H9 (cell line): Measurements from ENCODE around the gene ATP8A2. TPM values are rescaled to one million over a fixed set of nuclear protein-coding genes. Genes with fewer than 3 reads are reported as not detected.

Experiments
- DNase-seq: peaks from one replicate; pipeline ENCODE4 v3.0.0-alpha.2; 2017
- H2AFZ ChIP-seq: one replicate; pipeline ENCODE4 v1.6.1; 2013; ENCODE audit warnings: mild to moderate bottlenecking, low read length, control low read depth, moderate library complexity
- H2AK5ac ChIP-seq: 2 replicates; pipeline ENCODE4 v1.6.1; 2013; ENCODE audit warnings: low read length, control low read depth, mixed read lengths; ENCODE audit not compliant: insufficient read length
- H2BK120ac ChIP-seq: one replicate; pipeline ENCODE4 v1.6.1; 2013; ENCODE audit warnings: low read depth, mild to moderate bottlenecking, low read length, control low read depth, inconsistent platforms; ENCODE audit not compliant: poor library complexity, severe bottlenecking
- H2BK12ac ChIP-seq: 2 replicates; pipeline ENCODE4 v1.6.1; 2013; ENCODE audit warnings: low read length, control low read depth, mixed read lengths, low read depth; ENCODE audit not compliant: insufficient read length
- H2BK15ac ChIP-seq: 2 replicates; pipeline ENCODE4 v1.6.1; 2013; ENCODE audit warnings: low read depth, low read length, control low read depth
- H2BK20ac ChIP-seq: one replicate; pipeline ENCODE4 v1.6.1; 2013; ENCODE audit warnings: low read depth, mild to moderate bottlenecking, low read length, control low read depth, inconsistent platforms; ENCODE audit not compliant: poor library complexity, severe bottlenecking
- H2BK5ac ChIP-seq: 2 replicates; pipeline ENCODE4 v1.6.1; 2013; ENCODE audit warnings: low read length, control low read depth, mixed read lengths; ENCODE audit not compliant: insufficient read length
- H3K14ac ChIP-seq: 2 replicates; pipeline ENCODE4 v1.6.1; 2013; ENCODE audit warnings: low read length, control low read depth; ENCODE audit not compliant: insufficient read depth
- H3K18ac ChIP-seq: 2 replicates; pipeline ENCODE4 v1.6.1; 2013; ENCODE audit warnings: low read depth, mild to moderate bottlenecking, mixed read lengths, low read length, control low read depth; ENCODE audit not compliant: insufficient read length
- H3K23ac ChIP-seq: 2 replicates; pipeline ENCODE4 v1.6.1; 2013; ENCODE audit warnings: low read length, control low read depth, mixed read lengths, low read depth; ENCODE audit not compliant: insufficient read length
- H3K23me2 ChIP-seq: 2 replicates; pipeline ENCODE4 v1.6.1; 2013; ENCODE audit warnings: low read depth, mild to moderate bottlenecking, mixed read lengths, low read length, control low read depth; ENCODE audit not compliant: insufficient read length, poor library complexity, severe bottlenecking
- H3K27ac ChIP-seq: 2 replicates; pipeline ENCODE4 v1.5.1; 2013; ENCODE audit warnings: low read length, control low read depth, mixed read lengths, low read depth; ENCODE audit not compliant: insufficient read length
- H3K27me3 ChIP-seq: 2 replicates; pipeline ENCODE4 v1.6.1; 2013; ENCODE audit warnings: low read length, control low read depth, inconsistent platforms; ENCODE audit not compliant: insufficient read depth
- H3K4ac ChIP-seq: 2 replicates; pipeline ENCODE4 v1.6.1; 2013; ENCODE audit warnings: low read depth, mild to moderate bottlenecking, control low read depth, inconsistent platforms, low read length, moderate library complexity
- H3K4me1 ChIP-seq: 2 replicates; pipeline ENCODE4 v1.6.1; 2013; ENCODE audit warnings: low read length, control low read depth, inconsistent platforms; ENCODE audit not compliant: insufficient read depth
- H3K4me2 ChIP-seq: 2 replicates; pipeline ENCODE4 v1.6.1; 2013; ENCODE audit warnings: low read length, control low read depth, mixed read lengths; ENCODE audit not compliant: insufficient read length, insufficient read depth
- H3K56ac ChIP-seq: 2 replicates; pipeline ENCODE4 v1.6.1; 2013; ENCODE audit warnings: low read depth, mild to moderate bottlenecking, mixed read lengths, low read length, control low read depth; ENCODE audit not compliant: insufficient read length
- H3K79me1 ChIP-seq: 2 replicates; pipeline ENCODE4 v1.6.1; 2013; ENCODE audit warnings: low read depth, mild to moderate bottlenecking, moderate library complexity, low read length, control low read depth, inconsistent platforms; ENCODE audit not compliant: insufficient read depth, poor library complexity, severe bottlenecking
- H3K79me2 ChIP-seq: 2 replicates; pipeline ENCODE4 v1.6.1; 2013; ENCODE audit warnings: low read length, control low read depth, inconsistent platforms; ENCODE audit not compliant: insufficient read depth
- H3K9ac ChIP-seq: 2 replicates; pipeline ENCODE4 v1.6.1; 2013; ENCODE audit warnings: low read length, control low read depth, mixed read lengths; ENCODE audit not compliant: insufficient read length; ENCODE audit errors: extremely low read depth
- H3K9me3 ChIP-seq: one replicate; pipeline ENCODE4 v1.6.1; 2013; ENCODE audit warnings: low read depth, low read length, inconsistent platforms; ENCODE audit not compliant: control insufficient read depth
- H3T11ph ChIP-seq: one replicate; pipeline ENCODE4 v1.6.1; 2013; ENCODE audit warnings: mild to moderate bottlenecking, low read length, control low read depth, inconsistent platforms
- H4K20me1 ChIP-seq: one replicate; pipeline ENCODE4 v1.6.1; 2013; ENCODE audit not compliant: control insufficient read depth, insufficient read length, insufficient read depth
- H4K5ac ChIP-seq: 2 replicates; pipeline ENCODE4 v1.6.1; 2013; ENCODE audit warnings: low read depth, mild to moderate bottlenecking, mixed read lengths, low read length, control low read depth; ENCODE audit not compliant: insufficient read length
- H4K8ac ChIP-seq: replicated peaks from 2 replicates; pipeline ENCODE4 v1.6.1; 2013; ENCODE audit warnings: low read length, control low read depth, mixed read lengths, low read depth; ENCODE audit not compliant: insufficient read length
- H4K91ac ChIP-seq: 2 replicates; pipeline ENCODE4 v1.6.1; 2013; ENCODE audit warnings: low read depth, mild to moderate bottlenecking, moderate library complexity, mixed read lengths, low read length, control low read depth; ENCODE audit not compliant: insufficient read length
- H3K27ac Mint-ChIP-seq, 3 experiments: 2 replicates in 2 of 3; 3 replicates in 1 of 3; pipeline ENCODE4 v1.8.0; 2020 to 2021; ENCODE audit warnings: mixed read lengths in 3 of 3, mild to moderate bottlenecking in 1 of 3, moderate library complexity in 1 of 3
- H3K27me3 Mint-ChIP-seq: 2 replicates; pipeline ENCODE4 v1.8.0; 2021; ENCODE audit warnings: low read depth, mild to moderate bottlenecking, moderate library complexity, mixed read lengths
- H3K36me3 Mint-ChIP-seq, 3 experiments: 2 replicates in 2 of 3; 3 replicates in 1 of 3; pipeline ENCODE4 v1.8.0; 2020 to 2021; ENCODE audit warnings: low read depth in 3 of 3, mixed read lengths in 3 of 3; ENCODE audit not compliant: insufficient read depth in 1 of 3
- H3K4me1 Mint-ChIP-seq, 2 experiments: 2 replicates each; pipeline ENCODE4 v1.8.0; 2020; ENCODE audit warnings: mixed read lengths in 2 of 2
- H3K4me3 Mint-ChIP-seq, 2 experiments: 2 replicates in 1 of 2; 3 replicates in 1 of 2; pipeline ENCODE4 v1.8.0; 2020 to 2021; ENCODE audit warnings: mild to moderate bottlenecking in 2 of 2, mixed read lengths in 2 of 2, moderate library complexity in 1 of 2
- H3K9me3 Mint-ChIP-seq, 2 experiments: 2 replicates in 1 of 2; 3 replicates in 1 of 2; pipeline ENCODE4 v1.8.0; 2020; ENCODE audit warnings: mild to moderate bottlenecking in 2 of 2, mixed read lengths in 2 of 2, moderate library complexity in 1 of 2
- WGBS: extraction: QIAGEN DNeasy Blood & Tissue Kit; methylation state at CpG from one replicate; pipeline ENCODE4 v1.1.7; 2013; ENCODE audit warnings: missing lambda C conversion rate, low lambda C conversion rate, mixed read lengths; ENCODE audit not compliant: insufficient read length; ENCODE audit errors: extremely low coverage; 5-methylcytosine and 5-hydroxymethylcytosine counted together
- total RNA-seq: library from RNA; stranded (reverse); gene quantifications from 2 replicates; pipeline ENCODE4 v1.2.1, GENCODE V29; 2021
- TF ChIP-seq, protein P1 (sequence below): fragments of 200-600 bp; sonication (generic); conservative IDR thresholded peaks from 3 replicates; pipeline ENCODE4 v1.8.0; 2021; ENCODE audit warnings: antibody characterized with exemption, mild to moderate bottlenecking

Gene ATP8A2
- total RNA-seq, 1 experiment from 2014 or later = 18.2 TPM

DNA sequence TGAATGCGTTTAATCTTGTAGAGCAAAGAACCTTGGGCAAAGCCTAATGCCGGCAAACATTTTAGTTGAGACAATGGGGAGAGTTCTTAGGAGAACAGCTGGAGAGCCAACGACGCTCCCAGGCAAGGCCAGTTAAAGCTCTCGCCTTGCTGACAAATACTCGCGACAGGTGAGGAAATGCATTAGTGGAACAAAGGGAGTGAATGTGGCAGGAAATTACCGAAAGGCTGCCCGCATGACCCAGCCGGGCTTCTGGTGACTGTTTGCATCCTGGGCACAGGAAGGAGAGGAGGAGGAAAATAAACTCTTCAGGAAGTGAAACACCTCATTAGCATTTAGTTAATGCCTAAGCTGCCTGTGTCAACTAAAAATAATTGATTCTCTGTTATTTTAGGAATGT, 605.4 kb downstream of the ATP8A2 start:
- H3K4me3 Mint-ChIP-seq = peak overlapping the region; percentile 34 to 70

More for the DNA sequence above, 605.4 kb downstream of the ATP8A2 start:
- Histone ChIP-seq H2BK20ac (no peak overlapping the region), H2AK5ac (no peak overlapping the region), H3K27ac (peak overlapping the region; percentile 58), H3T11ph (no peak overlapping the region), H2AFZ (no peak overlapping the region), H3K14ac (no peak overlapping the region), H3K4me2 (peak overlapping the region; percentile 4), H3K23ac (no peak overlapping the region), H3K27me3 (no peaks in the 10 kb centered on the region), H4K91ac (no peak overlapping the region), H3K4me1 (peaks cover 10% of the 10 kb centered on the region; the same call in 1 of the 2 replicates), H3K23me2 (no peaks in the 10 kb centered on the region), H3K56ac (no peak overlapping the region), H2BK5ac (no peak overlapping the region), H3K4ac (no peak overlapping the region), H4K8ac (no peak overlapping the region), H2BK12ac (no peak overlapping the region), H3K79me2 (no peaks in the 10 kb centered on the region), H3K9ac (no peak overlapping the region), H2BK15ac (no peak overlapping the region), H3K18ac (no peak overlapping the region), H3K9me3 (no peaks in the 10 kb centered on the region), H4K20me1 (no peaks in the 10 kb centered on the region), H3K79me1 (no peaks in the 10 kb centered on the region), H2BK120ac (no peak overlapping the region), H4K5ac (no peak overlapping the region)
- peaks cover 63 to 71% of the 10 kb centered on the region in 2 experiments for H3K4me1 Mint-ChIP-seq
- peaks cover 0 to 5% (median 2%) of the 10 kb centered on the region in 3 experiments; a peak in 5 of 7 replicates for H3K36me3 Mint-ChIP-seq
- no CpG with 5 or more reads among the region's 10 CpGs for WGBS
- H3K9me3 Mint-ChIP-seq = no peaks in the 10 kb centered on the region
- peak overlapping the region; percentile 98 to 100 (median 99) for H3K27ac Mint-ChIP-seq
- DNase-seq = peak; percentile 94
- peaks cover 2% of the 10 kb centered on the region for H3K27me3 Mint-ChIP-seq
- TF ChIP-seq, protein P1, sequence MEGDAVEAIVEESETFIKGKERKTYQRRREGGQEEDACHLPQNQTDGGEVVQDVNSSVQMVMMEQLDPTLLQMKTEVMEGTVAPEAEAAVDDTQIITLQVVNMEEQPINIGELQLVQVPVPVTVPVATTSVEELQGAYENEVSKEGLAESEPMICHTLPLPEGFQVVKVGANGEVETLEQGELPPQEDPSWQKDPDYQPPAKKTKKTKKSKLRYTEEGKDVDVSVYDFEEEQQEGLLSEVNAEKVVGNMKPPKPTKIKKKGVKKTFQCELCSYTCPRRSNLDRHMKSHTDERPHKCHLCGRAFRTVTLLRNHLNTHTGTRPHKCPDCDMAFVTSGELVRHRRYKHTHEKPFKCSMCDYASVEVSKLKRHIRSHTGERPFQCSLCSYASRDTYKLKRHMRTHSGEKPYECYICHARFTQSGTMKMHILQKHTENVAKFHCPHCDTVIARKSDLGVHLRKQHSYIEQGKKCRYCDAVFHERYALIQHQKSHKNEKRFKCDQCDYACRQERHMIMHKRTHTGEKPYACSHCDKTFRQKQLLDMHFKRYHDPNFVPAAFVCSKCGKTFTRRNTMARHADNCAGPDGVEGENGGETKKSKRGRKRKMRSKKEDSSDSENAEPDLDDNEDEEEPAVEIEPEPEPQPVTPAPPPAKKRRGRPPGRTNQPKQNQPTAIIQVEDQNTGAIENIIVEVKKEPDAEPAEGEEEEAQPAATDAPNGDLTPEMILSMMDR = no peak
